Medulla oblongata (tissue), 1 donor: ENCODE data around the gene BPIFB2.

ENCODE experiments used
- DNase-seq: peaks from one replicate; pipeline ENCODE4 v3.0.0-alpha.2; 2015; ENCODE audit errors: extremely low spot score

Gene BPIFB2

DNA sequence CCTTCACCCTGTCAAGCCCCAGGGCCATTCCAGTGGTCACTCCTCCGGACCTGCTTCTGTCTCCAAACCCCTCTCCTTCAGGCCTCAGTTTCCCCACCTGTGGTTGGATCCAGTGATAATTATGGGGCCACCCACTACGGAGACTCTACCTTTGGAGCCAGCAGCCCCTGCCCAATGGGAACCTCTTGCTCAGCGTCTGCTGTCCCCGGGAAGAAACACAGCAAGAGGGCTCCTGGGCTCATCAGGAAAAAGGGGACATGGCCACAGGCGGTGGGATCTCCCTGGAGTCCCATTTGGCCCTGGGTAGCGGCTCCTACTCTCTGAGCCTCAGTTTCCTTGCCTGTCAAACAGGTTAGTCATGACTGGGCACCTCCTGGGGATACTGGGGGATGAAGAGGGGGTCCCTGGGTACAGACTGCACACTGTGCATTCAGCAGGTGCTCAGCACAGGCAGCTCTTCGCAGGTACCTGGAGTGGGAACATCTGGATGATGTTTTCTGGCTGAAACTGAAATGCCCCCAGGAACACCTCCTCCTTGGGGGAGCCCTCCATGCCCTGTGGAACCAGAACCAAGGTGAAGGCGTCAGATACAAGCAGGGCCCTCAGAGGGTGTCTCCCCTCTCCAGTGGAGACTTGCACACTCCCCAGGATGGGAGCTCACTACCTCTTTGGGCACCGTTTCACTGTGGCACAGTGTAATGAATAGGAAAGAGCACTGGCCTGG, 22.7 kb upstream of the BPIFB2 start:
- no peak for DNase-seq

DNA sequence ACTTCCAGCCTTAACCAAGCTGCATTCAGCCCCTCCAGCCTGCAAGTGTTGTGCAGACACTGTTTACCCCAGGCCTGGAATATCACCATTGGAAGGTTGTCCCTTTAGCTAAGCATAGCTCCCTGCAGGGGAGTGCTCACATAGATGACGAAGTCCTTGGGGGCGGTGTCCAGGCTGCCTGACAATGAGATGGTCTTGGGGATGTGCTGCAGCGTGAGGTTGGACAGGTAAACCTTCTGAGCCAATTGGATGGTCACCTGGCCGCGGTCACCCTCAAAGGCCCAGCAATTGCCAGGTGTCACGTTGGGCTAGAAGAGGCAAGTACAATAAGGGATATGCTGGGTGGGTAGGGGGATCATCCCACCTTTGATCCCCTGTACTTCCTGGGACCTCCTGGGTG, 21.9 kb upstream of the BPIFB2 start:
- no peak for DNase-seq

DNA sequence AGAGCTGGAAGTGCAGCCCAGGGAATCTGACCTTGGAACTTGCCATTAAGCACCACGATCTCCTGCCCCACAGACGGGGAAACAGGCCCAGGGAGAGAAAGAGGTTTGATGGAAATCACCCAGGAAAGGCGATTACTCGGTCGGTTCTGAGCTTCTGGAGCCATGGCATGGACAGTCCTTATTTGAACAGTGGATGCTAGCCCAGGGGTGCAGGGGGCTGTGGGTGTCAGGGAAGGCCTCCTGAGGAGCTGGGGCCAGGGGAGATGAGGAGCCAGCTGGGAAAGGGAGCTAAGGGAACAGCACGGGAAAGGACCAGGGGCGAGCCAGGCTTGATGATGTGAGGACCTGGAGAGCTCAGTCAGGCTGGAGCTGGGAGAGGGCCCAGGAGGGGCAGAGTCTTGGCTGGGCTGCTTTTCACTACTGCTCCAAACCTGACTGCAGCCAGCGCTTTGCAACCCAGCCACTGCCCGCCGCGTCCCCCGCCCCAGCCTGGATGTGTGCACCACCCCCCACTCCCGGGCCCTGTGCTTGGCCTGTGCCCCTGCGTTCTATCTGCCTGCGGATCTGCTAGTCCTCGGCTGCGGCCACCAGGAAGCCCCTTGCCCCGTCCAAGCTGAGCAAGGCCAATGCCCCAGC, 21.1 kb upstream of the BPIFB2 start:
- peak; percentile 61 for DNase-seq

DNA sequence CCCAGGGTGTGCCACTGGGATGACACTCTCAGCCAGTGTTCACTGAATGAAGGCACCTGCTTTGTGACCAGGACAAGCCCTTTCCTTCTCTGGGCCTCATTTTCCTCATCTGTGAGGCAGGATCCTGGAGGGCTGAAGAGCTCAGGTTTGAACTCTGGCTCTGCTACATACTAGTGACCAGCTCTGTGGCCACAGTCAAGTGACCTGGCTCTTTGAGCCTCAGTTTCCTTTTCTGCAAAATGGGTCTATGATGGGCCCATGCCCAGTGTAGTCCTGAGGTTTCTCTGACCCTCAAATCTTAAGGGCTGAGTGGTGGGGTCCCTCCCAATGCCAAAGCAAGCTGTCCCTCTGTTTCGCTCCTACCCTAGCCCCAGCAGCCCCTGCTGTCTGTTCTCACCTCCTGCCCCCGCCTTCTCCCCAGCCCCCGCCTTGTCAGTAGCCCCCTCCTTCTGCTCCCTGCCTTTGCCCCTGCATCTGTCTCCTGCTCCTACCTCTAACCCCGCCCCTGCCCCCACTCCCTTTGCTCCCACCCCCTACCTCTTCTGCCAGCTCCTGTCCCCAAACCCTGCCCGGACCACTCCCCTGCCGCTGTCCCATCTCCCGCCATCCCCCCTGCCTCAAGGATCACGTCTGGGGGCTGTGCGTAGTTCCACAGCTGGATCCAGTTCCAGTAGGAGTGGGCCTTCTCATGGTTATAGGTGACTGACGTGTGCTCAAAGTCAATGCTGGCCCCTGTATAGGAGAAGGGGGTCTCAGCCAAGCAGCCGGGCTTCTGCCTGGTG, 20.3 kb upstream of the BPIFB2 start:
- DNase-seq = no peak

DNA sequence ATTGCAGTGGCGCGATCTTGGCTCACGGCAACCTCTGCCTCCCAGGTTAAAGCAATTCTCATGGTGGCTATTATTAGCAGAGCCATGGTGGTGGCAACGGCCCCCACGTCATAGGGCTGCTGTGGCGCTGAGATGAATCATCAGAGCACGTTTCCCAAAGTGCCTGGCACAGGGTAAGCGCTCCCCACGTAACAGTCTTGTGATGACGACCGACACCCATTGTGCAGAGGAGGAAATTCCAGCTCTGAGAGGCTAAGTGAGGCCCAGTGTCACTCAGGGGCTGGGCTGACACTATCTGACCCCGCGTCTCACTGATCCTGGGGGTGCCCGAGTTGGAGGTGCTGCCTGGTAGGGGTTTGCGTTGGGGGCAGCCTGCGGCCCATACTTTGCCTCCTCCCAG, 19.5 kb upstream of the BPIFB2 start:
- DNase-seq = no peak

DNA sequence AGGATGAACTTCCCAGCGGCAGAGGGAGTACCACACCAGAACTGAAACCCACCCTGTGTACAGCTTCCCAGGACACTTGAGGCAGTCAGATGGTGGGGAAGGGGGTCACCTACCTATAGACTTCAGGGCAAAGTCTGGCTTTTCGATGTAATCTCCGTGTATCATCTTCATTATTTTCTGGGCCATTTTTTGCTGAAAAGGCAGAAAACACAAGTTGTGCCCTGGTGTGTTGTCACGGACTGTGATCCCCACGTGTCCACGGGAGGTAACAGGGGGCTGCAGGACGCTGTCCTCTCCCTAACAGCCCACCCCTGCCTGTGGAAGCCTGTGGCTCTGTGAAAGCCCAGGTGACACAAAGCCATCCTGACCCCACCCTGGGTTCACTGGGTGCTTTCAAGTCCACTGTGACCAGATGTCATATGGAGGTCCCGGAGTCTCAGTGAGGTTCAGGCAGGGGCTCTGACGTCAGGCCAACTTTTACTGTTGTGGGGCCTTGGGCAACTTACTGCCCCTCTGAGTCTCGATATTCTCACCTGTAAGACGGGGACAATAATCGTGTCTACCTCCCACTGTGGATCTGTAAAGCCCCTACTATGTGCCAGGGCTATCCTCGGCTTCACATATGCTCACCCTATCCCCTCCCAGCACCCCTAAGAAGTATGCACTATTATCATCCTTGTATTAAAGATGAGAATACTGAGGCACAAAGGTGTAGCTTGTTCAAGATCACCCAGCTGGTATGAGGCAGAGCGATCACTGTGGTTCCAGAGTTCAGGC, 17.8 kb upstream of the BPIFB2 start:
- DNase-seq = no peak

DNA sequence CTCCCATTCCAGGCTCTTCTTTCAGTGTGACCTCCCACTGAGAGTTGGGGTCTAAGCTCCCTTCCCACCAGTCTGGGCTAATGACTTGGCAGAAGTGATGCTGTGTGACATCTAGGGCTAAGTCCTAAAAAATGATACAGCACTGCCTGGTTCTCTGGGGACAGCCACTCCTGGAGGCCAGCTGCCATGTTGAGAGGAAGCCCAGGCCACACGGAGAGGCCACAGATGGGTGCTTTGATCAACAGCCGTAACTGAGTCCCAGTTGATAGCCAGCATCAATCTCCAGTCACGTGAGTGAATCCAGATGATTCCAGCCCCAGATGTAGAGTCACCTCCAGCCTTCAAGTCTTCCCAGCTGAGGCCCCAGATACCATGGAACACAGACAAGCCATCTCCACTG, 17.1 kb upstream of the BPIFB2 start:
- DNase-seq = no peak

DNA sequence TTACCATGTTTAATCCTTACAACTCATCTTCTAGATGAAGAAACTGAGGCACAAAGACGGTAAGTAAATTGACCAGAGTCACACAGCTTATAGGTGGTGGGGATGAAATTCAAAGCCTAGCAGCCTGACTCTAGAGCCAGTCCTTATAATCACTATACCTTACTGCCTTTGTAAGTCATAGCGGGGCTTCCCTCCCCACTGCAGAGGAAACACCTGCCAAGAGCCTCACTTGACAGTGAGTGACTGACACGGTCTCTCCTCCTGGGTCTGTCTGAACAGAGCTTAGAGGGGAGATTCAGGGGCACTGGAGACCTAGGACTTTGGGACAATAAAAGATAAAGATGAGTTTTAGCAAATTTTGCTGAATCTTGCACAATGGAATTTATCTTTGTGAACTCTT, 16.1 kb upstream of the BPIFB2 start:
- DNase-seq = no peak

DNA sequence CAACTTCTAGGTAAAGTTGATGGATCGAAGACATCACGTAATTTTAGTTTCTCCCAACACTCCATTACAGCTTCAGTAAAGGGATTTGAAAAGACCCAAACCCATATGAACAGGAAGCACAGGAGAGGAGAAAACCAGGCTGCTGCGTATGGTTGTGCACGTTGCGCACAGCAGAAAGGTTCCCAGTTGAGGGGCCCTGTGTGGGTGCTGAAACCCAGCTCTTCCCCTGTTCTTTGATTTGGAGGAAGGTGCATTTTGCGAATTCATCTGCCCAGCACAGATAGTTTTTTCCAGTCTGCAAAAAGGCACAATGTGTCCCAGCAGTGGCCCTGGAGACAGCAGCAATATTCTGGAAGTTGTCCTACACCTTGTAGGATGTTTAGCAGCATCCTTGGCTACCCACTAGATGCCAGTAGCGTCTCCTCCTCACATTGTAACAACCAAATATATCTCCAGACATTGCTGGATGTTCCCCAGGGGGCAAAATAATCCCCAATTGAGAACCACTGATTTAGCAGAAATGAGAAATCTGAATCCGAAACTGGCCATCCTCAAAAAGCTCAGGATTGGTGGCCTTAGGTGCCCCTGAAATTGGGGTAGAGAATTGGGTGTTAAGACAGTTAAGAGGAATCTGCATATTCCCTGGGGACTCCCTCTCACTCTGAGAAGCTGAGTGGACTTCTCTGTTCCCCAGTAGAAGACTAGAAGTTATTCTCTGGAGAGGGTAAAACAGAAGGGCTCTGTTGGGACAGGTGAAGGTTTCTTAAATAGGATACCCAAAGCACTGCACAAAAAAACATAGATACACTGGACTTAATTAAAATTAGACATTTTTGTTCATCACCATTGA, 15.5 kb upstream of the BPIFB2 start:
- DNase-seq = no peak

DNA sequence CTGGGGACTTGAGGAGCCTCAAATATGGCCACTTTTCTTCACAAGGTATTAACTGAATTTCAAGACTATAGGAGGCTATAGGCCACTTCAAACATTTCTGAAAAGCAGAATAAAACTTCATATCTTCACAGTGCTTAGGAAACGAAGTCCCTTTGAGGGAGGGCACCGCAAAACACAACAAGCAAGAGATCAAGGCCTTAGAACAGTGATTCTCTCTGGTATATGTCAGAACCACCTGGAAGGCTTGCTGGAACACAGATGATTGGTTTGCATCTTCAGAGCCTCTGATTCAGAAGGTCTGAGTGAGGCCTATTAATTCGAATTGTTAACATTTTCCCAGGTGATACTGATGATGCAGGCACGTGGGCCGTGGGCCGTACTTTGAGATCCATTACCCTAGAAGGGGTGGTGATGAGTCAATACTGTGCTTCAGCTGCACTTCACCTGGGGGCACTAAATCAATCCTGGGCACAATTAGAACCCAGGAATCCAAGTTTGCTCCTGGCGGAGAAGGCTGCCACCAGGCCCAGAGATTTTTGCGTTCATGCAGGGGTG, 13.9 kb upstream of the BPIFB2 start:
- DNase-seq = no peak

DNA sequence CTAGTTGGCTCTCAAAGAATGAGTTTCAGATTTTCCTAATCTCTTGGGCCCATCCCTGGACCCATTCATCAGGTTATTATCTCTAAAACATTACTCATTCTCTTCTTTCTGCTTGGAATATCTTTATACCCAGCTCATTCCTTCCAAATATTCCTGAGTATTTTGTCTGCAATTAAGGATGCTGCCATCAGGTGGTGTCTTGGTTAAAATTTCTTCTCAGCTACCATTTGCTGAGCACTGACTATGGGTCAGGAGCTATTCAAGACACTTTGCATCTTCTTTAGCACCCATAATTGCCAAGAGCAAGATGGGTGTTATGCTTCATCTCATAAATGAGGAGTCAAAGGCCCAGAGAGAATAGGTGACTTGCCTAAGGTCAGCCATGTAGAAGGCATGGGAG, 11.7 kb upstream of the BPIFB2 start:
- no peak for DNase-seq

DNA sequence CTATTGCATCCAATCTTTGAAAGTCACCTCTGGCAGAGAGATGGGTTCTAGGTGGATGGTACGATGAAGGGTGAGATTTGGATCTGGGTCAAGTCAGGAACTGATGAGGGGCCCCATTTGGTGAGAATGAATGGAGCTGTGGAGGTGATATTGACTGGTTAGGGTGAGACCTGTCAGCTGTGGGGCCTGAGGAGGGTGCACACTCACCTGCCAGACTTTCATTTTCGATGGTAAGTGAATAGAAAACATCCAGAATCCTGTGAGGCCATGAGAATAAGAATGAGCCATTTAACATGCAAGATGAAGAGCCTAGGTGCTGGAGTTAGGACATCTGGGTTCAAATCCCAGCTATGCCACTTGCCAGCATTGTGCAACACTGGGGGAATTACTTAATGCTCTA, 10.1 kb upstream of the BPIFB2 start:
- DNase-seq = no peak

DNA sequence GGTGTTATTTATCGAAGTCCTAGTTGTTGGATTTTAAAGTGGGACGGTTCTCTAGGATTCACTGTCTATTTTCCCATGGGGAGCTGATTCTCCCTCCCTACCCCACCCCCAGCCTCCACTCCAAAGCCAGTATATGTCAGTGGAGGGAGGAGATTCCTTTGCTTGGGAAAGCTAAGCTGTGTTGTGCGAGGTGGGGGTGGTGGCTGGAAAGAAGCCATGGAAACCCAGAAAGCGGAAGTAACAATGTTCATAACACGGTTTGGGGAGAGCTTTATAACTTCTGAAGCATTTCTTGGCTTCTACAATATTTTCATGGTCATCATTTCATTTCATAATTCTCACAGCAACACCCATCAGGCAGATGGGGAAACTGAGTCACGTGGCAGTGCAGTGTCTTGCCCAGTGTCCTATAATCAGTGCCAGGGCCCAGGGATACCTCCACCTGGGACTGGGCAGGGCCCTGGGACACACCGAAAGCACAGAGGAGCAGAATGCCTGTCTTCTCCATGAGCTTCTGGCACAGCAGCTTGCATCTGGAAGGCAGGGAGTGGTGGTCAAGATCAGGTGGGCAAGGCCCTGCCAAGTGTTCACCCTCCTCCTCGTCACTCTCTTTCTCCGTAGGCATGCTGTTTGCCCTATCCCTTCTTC, 7.8 kb upstream of the BPIFB2 start:
- no peak for DNase-seq

DNA sequence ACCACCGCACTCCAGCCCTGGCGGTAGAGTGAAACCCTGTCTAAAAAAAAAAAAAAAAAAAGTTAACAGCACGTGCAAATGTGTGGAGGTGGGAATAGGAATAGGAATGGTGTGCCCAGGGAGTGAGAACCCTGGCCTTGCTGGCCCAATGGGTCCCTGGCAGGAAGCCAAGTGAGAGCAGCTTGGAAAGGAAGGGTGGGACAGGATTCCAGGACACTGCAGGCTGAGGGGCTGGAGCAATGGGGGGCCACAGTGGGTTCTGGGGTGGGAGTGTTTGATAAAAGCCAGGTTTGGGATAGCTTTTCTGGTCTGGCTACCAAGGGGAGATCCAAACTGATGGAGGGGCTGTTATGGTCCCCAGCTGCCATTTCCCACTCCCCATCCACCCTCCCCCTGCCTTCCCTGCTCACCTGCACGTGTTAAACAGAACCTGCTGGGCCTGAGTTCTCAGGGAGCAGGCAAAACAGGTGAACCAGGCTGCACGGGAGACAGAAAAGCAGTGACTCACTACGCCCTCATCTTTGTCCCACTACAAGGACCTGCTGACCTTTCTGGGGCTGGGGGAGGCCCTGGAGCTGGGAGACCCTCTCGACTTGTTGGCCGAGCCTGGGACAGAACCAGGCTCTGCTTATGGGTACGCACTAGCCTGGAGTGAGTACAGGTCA, 6.6 kb upstream of the BPIFB2 start:
- no peak for DNase-seq

DNA sequence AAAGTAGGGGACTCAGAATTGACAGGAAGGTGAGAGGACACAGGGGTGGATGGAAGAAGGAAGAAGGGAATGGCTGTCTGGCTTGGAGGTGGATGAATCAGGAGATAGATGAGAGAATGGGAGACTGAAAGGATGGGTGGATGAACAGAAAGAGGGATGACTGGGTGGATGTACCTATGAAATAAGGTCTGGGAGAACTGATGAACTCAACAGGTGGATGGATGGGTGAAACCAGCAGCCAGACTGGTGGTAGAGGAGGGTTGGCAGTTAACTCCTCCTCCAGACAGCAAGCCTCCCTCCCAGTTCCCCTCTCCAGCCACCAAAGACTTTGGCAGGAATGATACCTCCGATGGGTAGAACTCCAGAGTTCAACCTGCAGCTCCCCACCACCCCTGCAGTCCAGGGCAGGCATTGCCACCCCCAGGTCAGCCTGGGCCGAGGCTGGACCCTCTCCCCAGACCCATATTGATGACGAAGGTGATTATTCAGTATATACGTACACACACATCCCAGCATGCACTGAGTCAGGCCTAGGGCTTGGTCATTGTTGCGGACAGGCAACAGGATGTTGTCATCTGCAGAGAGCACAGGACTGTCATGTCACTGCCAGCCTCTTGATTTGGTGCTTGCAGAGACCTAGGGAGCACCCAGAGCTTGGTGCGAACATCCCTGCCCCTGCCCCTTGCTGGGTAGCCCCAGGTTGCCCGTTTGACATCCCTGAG, 5.3 kb upstream of the BPIFB2 start:
- DNase-seq = no peak

DNA sequence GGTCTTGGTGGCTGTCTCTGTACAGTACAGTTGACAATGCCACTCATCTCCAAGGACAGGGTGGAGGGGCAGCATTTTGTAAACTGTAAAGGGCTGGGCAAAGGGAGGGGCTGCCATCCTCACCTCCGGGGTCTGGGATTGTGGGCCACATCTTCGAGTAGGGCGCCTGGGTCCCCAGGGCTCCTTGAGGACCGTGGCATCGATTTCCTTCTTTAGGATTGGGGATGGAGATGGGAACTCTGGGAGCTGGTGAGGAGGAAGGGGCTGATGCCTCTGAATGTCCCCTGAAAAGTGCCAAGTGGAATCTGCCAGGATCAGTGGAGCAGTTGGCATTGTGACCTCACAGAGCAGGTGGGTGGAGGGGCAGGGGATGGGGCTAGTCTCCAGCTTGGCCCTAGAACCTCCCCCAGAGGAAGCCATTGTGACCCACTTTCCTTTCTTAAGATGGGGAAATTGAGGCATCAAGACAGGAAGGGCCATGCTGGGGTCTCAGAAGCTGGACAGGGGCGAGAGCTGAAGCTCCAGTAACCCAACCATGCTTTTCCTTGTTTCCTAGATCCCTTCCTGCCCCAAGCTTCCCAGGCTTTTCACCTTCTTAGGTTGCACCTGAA, 3.3 kb upstream of the BPIFB2 start, which contains the start of gene SUN5:
Gene SUN5, minus strand, starts transcription at position 293 of the 611 bp plus-strand sequence. Its CDS starts 93 bp downstream, at position 200.
- no peak for DNase-seq

DNA sequence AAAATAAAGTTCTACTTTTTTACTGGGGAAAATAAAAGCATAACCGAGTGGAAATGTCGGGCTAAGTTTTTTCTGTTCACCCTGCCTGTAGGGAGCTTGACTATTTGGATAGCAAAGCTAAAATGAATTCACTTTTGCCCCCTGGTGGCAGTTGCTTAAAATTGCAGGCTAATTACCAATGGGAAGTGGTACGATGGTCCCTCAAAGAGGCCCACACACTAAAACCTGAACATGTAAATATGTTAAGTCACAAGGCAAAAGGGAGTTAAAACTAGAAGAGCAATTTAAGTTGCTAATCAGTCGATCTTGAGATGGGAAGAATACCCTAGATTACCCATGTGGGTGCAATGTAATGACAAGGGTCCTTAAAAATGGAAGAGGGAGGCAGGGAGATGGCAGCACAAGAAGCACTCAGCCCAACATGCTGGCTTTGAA, 2.4 kb upstream of the BPIFB2 start:
- DNase-seq = no peak

DNA sequence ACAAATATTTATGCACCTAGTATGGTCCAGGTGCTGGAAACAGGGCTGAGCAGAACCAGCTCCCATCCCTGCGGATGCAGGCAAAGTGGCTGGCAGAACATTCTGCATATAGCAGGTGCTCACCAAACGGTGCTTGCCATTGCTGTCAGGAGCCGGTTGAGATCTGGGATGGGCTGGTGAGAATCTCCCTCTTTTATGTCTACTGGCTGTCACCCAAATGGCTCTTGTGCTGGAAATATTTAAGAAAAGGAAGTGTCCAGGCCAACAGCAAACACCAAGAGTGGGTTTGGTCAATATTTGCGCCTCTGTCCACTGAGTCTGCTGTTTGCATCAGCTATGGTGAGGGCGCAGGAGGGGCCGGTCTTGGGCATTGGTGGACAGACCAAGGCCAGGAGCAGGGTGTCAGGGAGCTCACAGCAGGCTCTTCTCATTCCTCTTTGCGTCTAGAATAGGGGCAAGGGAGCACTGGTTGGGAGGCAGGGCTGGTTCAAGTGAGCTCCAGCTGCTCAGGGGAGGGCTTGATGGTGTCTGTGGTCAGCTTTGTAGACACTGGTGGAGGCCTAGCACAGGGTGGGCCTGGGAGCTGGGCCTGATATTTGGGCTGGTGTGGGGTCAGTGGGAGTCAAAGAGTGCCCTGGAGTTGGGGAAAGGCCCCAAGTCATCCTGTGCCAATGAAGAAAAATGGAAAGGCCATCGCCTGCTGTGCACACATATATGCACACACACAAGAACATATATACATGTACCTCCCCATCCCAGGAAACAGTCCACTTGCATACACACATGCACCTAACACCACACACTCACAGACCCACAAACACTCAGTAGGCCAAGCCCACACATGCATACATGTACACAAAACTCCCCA, 1.4 kb upstream of the BPIFB2 start:
- DNase-seq = no peak
